ENCODE results near the gene ECM2.

Gene ECM2

GRCh38 chr9:92534204-92534603 is 1.6 kb downstream of the ECM2 start:
- Histone ChIP-seq H3K4me3 (ENCODE audit: low read length) (no peak overlapping the region), H3K9me3 (ENCODE audit: control insufficient read depth, insufficient read depth, low read length) (no peaks in the 10 kb centered on the region), H3K4me1 (ENCODE audit: control insufficient read depth, low read length) (peaks cover 6% of the 10 kb centered on the region; the same call in 1 of the 2 replicates), H3K36me3 (ENCODE audit: control insufficient read depth, low read length) (no peaks in the 10 kb centered on the region), H4K20me1 (ENCODE audit: control insufficient read depth, insufficient read depth, low read depth, low read length) (no peaks in the 10 kb centered on the region), H3K27ac (ENCODE audit: low read depth, low read length) (no peak overlapping the region), H3K27me3 (ENCODE audit: control insufficient read depth, low read length) (no peaks in the 10 kb centered on the region), H3K9me2 (replicated peaks; ENCODE audit: control insufficient read depth, low read length) (no peaks in the 10 kb centered on the region), H3K4me2 (ENCODE audit: low read length) (no peak overlapping the region), H3F3A (ENCODE audit: control insufficient read depth, insufficient read depth) (no peaks in the 10 kb centered on the region), H3K79me2 (ENCODE audit: control insufficient read depth, low read length) (no peaks in the 10 kb centered on the region)
- TF ChIP-seq EZH2phosphoT487 (IDR thresholded peaks at IDR 0.05; ENCODE audit: borderline replicate concordance, low read length): no peak
- TF ChIP-seq, protein P1, sequence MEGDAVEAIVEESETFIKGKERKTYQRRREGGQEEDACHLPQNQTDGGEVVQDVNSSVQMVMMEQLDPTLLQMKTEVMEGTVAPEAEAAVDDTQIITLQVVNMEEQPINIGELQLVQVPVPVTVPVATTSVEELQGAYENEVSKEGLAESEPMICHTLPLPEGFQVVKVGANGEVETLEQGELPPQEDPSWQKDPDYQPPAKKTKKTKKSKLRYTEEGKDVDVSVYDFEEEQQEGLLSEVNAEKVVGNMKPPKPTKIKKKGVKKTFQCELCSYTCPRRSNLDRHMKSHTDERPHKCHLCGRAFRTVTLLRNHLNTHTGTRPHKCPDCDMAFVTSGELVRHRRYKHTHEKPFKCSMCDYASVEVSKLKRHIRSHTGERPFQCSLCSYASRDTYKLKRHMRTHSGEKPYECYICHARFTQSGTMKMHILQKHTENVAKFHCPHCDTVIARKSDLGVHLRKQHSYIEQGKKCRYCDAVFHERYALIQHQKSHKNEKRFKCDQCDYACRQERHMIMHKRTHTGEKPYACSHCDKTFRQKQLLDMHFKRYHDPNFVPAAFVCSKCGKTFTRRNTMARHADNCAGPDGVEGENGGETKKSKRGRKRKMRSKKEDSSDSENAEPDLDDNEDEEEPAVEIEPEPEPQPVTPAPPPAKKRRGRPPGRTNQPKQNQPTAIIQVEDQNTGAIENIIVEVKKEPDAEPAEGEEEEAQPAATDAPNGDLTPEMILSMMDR (IDR thresholded peaks at IDR 0.05; ENCODE audit: low read depth, low read length, poor library complexity, severe bottlenecking): no peak

DNA sequence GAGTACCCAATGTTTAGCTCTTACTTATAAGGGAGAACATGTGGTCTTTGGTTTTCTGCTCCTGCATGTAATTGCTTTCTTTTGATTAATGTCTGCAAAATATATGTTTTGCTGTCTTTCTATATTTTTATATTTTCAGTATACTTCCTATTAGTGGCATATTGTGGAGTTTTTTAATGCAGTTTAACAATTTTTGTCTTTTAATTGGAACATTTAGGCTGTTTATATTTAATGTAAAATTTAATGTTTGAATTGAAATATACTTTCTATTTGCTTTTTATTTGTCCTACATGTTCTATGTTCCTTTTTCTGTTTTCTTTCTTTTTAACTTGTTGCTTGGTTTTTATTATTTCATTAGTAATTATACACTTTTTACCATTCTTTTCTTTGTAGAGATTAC is 4.9 kb downstream of the ECM2 start:
- H3K9me3 ChIP-seq (ENCODE audit: control insufficient read depth, insufficient read depth, low read length): no peaks in the 10 kb centered on the region
- H3K36me3 ChIP-seq (ENCODE audit: control insufficient read depth, low read length): no peaks in the 10 kb centered on the region

GRCh38 chr9:92529124-92529523 is 6.7 kb downstream of the ECM2 start:
- Histone ChIP-seq H3K4me1 (ENCODE audit: control insufficient read depth, low read length) (peaks cover 2% of the 10 kb centered on the region; the same call in 1 of the 2 replicates), H3K4me2 (ENCODE audit: low read length) (no peak overlapping the region), H3K9me2 (replicated peaks; ENCODE audit: control insufficient read depth, low read length) (no peaks in the 10 kb centered on the region), H3K9me3 (ENCODE audit: control insufficient read depth, insufficient read depth, low read length) (no peaks in the 10 kb centered on the region), H3K79me2 (ENCODE audit: control insufficient read depth, low read length) (no peaks in the 10 kb centered on the region), H3K27me3 (ENCODE audit: control insufficient read depth, low read length) (no peaks in the 10 kb centered on the region), H4K20me1 (ENCODE audit: control insufficient read depth, insufficient read depth, low read depth, low read length) (no peaks in the 10 kb centered on the region), H3F3A (ENCODE audit: control insufficient read depth, insufficient read depth) (no peaks in the 10 kb centered on the region), H3K27ac (ENCODE audit: low read depth, low read length) (no peak overlapping the region), H3K4me3 (ENCODE audit: low read length) (no peak overlapping the region), H3K36me3 (ENCODE audit: control insufficient read depth, low read length) (no peaks in the 10 kb centered on the region)
- TF ChIP-seq EZH2phosphoT487 (IDR thresholded peaks at IDR 0.05; ENCODE audit: borderline replicate concordance, low read length): no peak
- TF ChIP-seq, protein P1 (IDR thresholded peaks at IDR 0.05; ENCODE audit: low read depth, low read length, poor library complexity, severe bottlenecking): no peak

More for the DNA sequence above, 4.9 kb downstream of the ECM2 start:
- H3K4me1 ChIP-seq (ENCODE audit: control insufficient read depth, low read length): peaks cover 6% of the 10 kb centered on the region; the same call in 1 of the 2 replicates
- TF ChIP-seq EZH2phosphoT487 (IDR thresholded peaks at IDR 0.05; ENCODE audit: borderline replicate concordance, low read length): no peak
- TF ChIP-seq, protein P1 (IDR thresholded peaks at IDR 0.05; ENCODE audit: low read depth, low read length, poor library complexity, severe bottlenecking): no peak
- H3F3A ChIP-seq (ENCODE audit: control insufficient read depth, insufficient read depth): no peaks in the 10 kb centered on the region
- H3K4me2 ChIP-seq (ENCODE audit: low read length): no peak overlapping the region
- no peaks in the 10 kb centered on the region for H4K20me1 ChIP-seq (ENCODE audit: control insufficient read depth, insufficient read depth, low read depth, low read length)
- H3K27ac ChIP-seq (ENCODE audit: low read depth, low read length): no peak overlapping the region
- H3K79me2 ChIP-seq (ENCODE audit: control insufficient read depth, low read length): no peaks in the 10 kb centered on the region
- H3K9me2 ChIP-seq (replicated peaks; ENCODE audit: control insufficient read depth, low read length): no peaks in the 10 kb centered on the region
- no peaks in the 10 kb centered on the region for H3K27me3 ChIP-seq (ENCODE audit: control insufficient read depth, low read length)
- no peak overlapping the region for H3K4me3 ChIP-seq (ENCODE audit: low read length)

GRCh38 chr9:92528522-92528849 is 7.3 kb downstream of the ECM2 start:
- Histone ChIP-seq H3K9me2 (replicated peaks; ENCODE audit: control insufficient read depth, low read length) (no peaks in the 10 kb centered on the region), H3F3A (ENCODE audit: control insufficient read depth, insufficient read depth) (no peaks in the 10 kb centered on the region), H3K4me3 (ENCODE audit: low read length) (no peak overlapping the region), H3K4me2 (ENCODE audit: low read length) (no peak overlapping the region), H3K36me3 (ENCODE audit: control insufficient read depth, low read length) (no peaks in the 10 kb centered on the region), H4K20me1 (ENCODE audit: control insufficient read depth, insufficient read depth, low read depth, low read length) (no peaks in the 10 kb centered on the region), H3K27ac (ENCODE audit: low read depth, low read length) (no peak overlapping the region), H3K27me3 (ENCODE audit: control insufficient read depth, low read length) (no peaks in the 10 kb centered on the region), H3K9me3 (ENCODE audit: control insufficient read depth, insufficient read depth, low read length) (no peaks in the 10 kb centered on the region), H3K79me2 (ENCODE audit: control insufficient read depth, low read length) (no peaks in the 10 kb centered on the region), H3K4me1 (ENCODE audit: control insufficient read depth, low read length) (no peaks in the 10 kb centered on the region)
- TF ChIP-seq, protein P1 (IDR thresholded peaks at IDR 0.05; ENCODE audit: low read depth, low read length, poor library complexity, severe bottlenecking): no peak
- no peak for TF ChIP-seq EZH2phosphoT487 (IDR thresholded peaks at IDR 0.05; ENCODE audit: borderline replicate concordance, low read length)
